Head of caudate nucleus (tissue), 42 donors: ENCODE data around the gene CCNE1.

Experiments
- DNase-seq, 42 donors: peaks; one replicate each; pipeline versions ENCODE4 v3.0.0 to v3.0.0-alpha.2; 2020 to 2021; ENCODE audit warnings: mixed read lengths in 7 of 42
- intact Hi-C: fragments of 100-400 bp; cut with DNase I; formaldehyde crosslinking; loops from one replicate; pipeline ENCODE4 v1.15.0; 2022

Gene CCNE1

DNA sequence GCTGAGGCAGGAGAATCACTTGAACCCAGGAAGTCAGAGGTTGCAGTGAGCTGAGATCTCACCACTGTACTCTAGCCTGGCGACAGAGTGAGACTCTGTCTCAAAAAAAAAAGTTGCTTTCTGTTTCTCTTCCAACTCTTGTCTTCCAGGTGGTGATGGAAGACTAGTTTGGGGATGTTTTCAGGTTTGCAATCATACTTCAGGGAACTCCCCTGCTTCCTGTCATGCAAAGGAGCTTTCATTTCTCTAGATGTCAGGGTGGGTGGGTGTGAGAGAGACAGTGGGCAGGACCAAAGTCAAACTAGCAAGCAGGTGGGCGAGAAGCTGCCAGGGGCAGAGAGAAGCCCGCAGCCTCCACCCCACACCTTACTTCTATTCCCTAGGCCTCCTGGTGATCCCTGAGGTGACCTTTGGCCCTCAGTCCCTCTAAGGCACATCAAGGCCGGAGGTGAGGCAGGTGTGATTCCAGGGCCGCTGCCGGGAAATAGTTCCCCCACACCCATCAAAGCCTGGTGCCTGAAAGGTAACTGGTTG, 25.7 kb downstream of the CCNE1 start:
- intact Hi-C loops: no loop called here

DNA sequence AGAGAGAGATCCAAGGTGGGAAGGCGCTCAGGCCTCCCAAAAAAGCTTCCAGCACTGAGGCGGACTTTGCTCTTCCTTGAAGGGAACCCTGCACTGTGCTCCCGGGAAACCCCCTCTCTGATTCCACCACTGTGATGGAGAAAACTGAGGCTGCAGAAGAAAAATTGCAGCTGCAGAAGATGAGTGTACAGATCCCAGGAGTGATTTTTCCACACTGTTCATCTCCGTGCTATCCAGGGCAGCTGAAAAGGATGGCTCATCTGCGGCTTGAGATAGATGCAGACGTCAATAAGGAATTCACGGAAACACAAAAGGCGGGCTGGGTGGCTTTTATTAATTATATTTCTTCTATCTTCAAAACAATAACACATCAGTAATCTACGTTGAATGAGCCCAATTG, 26.2 kb downstream of the CCNE1 start:
- intact Hi-C loops: no loop called here

More for the DNA sequence above, 25.7 kb downstream of the CCNE1 start:
- DNase-seq: peak in 8 of 42 donors; percentile 23 to 70 (median 37)

DNA sequence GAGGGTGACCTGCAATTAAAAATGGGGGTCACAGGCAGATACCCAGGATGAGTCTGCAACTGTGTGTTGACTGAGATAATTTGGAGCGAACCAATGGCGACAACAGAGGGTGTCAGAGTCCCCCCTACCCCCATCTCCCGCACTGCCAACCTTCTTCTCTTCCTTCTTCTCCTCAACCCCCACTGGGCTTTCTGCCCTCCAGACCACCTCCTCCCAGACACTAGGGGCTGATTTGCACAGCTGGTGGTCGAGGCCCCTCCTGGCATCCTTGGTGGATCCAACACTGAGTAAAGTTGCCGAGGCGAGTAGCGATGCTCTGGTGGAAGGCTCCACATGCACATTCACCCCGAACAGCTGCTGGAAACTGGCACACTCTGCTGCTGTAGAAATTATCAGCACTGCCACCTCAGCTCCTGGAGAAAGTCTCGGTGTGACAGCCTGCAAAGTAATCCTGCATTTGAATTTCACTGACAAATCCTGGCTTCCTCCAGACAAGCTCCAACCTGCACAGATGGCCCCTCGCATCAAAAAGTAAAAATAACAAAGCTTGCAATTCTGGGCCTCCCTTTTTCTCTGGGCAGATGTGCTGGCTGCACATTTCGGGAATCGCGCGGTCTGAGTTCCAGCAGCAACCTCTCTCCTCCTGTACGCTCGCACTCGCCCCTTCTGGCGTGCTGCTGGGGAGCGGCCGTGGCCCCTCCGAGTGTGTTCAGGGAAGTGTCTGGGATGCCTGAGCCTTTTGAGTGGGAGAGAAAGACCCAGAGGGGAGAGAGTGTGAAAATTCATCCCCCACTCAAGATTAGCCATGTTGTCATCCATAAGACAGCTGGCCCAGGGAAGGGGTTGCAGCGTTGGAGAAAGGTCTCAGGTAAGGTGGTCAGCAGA, 28.5 kb downstream of the CCNE1 start:
- DNase-seq: peak in 27 of 42 donors; percentile 17 to 72 (median 44)

More for the DNA sequence above, 26.2 kb downstream of the CCNE1 start:
- no peak for DNase-seq

DNA sequence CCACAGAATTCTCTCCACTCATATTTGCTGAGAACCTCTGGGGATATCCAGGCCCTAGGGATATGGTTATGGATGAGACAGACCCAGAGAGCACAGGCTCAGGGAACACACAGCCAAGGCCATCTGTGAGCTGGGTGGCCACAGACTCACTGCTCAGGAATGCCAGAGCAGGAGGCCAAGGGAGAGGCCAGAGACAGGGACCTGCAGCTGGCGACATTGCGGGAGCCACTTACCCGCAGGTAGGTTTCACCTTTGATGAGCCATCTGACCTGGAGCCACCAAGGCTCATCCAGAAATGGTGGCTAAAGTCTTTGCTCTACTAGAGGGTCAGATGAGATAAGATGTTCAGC, 29.4 kb downstream of the CCNE1 start:
- DNase-seq: no peak
- intact Hi-C loops: no loop called here

More for the DNA sequence above, 28.5 kb downstream of the CCNE1 start:
- intact Hi-C loops: no loop called here

DNA sequence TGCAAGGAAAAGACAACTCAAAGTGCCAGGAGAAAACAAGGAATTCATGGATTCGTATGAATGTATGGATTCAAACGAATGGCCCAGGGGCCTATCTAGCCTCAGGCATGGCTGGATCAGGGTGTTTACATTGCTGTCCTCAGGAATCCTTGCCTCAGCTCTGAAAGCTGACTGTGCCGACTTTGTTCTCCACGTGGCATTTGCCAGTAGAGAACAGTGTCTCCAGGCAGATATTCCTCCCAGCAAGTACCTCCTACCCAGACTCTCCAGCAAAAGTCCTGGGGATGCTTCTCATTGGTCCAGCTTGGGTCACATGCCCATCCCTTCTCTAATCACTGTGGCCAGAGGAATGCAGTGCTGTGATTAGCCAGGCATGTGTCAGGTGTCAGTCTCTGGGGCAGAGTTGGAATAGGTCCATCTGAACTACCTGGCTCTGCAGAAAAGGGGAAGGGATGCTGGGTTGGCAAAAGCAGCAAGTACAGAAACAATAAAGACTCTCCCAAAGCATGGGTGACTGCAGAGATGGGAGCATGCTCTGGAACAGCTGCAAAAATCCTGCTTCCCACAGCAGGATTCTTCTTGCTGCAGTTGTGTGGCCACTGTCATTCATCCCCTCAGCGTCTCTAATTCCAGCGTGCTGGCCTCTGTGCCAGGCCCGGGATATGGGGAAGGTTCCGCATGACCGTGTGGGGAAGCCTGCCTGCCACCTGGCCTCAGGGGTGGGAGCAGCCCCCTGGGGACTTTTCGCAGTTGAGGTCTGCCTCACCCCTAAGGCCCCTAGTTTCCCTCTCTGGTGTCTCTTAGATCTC, 30.0 kb downstream of the CCNE1 start:
- DNase-seq: peak in 18 of 42 donors; percentile 9 to 59 (median 41)
- intact Hi-C loops: no loop called here

DNA sequence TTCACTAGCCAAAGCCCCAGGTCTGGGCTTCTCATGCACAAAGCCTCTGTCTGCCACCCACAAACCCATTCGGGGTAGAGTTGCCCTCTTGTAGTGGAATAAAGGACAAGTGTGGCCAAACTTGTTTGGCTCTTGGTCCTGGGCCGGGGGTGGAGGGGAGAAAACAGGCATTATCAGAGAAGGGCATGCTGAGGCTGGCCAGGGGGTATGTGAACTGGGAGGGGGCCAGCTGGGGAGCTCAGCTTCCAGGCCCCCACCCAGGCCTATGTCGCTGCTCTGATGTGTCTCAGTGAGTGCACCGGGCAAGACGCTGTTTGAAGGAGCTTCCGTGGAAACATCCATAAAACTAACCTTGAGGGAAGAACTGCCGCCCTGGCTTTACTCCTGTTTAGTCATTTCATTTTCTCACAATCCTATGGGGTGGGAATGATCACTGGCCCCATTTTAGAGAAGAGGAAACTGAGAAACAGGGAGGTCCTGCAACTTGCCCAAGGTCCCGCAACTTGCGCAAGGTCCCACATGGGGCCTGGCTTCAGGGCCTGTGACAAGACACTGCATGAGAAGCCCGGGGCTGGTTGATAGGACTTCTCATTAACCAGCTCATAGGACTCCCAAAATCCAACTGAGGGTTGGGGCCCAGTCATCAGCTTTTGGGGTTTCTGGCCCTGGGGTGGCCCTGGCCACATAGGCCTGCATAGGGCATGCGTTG, 30.8 kb downstream of the CCNE1 start:
- DNase-seq: no peak
- intact Hi-C loops: no loop called here

DNA sequence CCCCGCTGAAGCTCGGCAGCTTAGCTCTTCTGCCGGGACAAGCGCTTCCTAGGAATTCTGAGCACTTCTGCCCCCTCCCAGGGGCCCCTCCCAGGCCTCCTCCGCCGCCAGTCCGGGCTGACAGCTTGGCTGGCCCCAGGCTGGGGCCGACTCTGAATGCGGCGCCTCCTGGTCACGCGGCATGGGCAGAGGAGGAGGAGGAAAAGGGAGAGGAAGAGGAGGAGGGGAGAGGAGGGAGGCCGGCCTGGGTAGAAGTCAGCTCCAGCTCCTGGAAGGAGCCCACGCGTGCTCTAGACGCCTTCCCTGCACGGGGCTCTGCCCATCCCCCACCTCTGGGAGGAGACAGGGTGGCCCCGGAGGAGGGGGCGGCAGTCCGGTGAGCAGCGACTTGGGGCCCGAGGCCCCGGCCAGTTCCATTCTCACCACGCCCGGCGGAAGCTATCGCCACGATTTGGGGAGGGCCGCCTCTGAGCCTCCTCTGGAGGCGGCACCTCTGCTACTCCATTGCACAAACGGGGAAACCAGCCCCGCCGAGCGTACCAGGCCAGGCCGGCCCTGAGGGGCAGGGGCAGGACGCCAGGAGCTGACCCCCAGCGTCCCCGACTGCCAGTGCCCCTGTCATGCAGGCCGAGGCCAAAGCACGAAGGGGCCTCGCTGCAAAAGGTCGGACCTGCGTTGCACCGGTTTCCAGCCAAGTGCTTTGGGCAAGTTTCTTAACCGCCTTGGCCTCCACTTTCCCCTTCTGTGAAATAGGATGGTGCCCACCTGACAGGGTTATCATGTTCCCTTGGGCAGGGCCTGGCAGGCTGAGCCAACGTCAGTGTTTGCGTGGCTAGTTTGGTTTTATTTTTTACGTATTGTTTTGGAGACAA, 31.6 kb downstream of the CCNE1 start:
- intact Hi-C loops: loop anchor here (2.0 kb wide), 1 partner anchor 33 kb away; the partner anchor contains the start of gene CCNE1
- DNase-seq: peak in 16 of 42 donors; percentile 12 to 52 (median 28)

DNA sequence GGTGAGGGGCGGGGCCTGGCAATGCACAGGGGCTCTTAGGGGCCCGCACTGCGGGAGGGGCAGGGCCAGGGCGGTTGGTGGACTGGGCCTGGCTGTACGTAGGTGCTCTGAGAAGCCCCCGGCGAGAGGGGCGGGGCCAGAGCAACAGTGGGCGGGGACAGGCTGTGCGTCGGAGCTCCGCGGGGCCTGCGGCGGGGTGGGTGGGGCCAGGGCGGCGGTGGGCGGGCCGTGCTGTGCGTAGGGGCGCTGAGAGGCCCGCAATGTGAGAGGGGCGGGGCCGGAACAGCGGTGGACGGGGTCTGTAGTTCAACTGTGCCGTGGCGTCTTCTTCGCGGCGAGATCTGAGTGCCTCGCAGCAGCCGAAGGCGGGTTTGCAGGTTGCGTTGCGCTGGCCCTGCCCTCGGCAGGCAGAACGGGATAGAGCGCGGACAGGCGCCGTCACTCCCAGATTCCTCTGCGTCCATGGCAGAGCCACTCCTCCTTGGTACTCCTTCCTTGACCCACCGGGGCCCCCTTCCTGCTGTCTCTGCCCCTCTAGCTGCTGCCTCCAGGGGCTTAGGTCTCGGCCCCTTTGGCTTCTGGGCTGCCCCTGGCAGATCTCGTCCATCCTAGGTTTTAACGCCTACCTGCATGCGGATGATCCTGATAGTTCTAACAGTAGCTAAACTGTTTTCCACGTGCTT, 33.2 kb downstream of the CCNE1 start:
- peak; percentile 75 to 96 (median 90) for DNase-seq

DNA sequence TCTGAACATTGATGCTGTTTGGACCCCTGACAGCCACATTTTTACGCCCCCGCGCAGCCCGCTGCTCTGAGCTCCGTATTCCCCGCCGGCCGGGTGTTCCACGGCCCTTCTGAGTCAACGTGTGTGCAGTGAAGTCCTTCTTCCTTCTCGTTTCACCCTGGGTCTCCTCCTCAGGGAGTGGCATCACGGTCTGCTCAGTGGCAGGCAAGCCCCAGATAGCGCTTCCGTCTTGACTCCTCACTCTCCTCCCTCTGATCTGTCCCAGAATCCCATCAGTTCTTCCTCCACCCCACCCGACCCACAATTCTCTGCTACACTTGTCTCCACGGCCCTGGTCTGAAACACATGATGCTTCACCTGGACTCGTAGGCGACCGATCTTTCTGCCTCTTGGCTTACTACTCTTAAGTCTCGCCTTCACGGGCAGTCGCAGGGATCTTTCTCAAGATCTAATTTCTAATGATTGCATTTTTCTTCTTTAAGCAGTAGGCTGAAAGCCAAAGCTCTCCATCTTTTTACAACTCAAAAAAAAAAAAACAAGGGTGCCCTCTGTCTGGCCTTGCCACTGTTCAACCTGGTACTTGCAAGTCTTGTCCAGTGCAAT, 33.9 kb downstream of the CCNE1 start:
- intact Hi-C loops: loop anchor here (2.0 kb wide), 1 partner anchor 35 kb away; the partner anchor contains the start of gene CCNE1
- DNase-seq: peak; percentile 15 to 85 (median 58)

More for the DNA sequence above, 33.2 kb downstream of the CCNE1 start:
- intact Hi-C loops: loop anchor here (2.0 kb wide), 1 partner anchor 34 kb away; the partner anchor contains the start of gene CCNE1

DNA sequence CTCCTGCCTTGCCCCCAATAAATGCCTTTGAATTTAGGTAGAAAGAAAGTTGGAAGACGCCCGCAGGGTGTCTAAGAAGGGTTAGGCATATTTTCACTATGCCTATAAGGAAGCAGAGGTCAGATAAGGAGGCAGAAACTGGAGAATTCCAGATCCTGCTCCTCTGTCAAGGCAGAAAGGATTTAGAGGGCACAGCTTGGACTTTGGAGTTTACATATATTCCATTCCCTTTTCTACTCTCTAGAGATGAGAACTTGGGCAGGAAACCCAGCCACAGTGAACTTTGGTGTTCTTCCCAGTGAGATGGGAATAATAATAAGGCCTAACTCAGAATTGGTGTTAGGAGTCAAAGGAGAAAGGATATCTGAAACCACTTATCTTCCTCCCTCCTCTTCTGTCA, 37.4 kb downstream of the CCNE1 start:
- intact Hi-C loops: no loop called here
- DNase-seq: no peak

DNA sequence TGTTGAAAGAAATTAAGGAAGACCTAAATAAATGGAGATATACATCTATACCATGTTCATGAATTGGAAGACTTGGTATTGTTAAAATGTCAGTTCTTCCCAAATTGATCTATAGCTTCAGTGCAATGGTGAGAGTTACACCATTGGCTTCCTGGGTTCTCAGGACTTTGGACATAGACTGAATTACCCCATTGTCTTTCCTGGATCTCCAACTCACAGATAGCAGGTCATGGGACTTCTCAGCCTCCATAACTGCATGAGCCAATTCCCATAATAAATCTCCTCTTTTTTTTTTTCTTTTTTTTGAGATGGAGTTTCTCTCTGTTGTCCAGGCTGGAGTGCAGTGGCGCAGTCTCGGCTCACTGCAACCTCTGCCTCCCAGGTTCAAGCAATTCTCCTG, 38.7 kb downstream of the CCNE1 start:
- DNase-seq: no peak
- intact Hi-C loops: no loop called here

DNA sequence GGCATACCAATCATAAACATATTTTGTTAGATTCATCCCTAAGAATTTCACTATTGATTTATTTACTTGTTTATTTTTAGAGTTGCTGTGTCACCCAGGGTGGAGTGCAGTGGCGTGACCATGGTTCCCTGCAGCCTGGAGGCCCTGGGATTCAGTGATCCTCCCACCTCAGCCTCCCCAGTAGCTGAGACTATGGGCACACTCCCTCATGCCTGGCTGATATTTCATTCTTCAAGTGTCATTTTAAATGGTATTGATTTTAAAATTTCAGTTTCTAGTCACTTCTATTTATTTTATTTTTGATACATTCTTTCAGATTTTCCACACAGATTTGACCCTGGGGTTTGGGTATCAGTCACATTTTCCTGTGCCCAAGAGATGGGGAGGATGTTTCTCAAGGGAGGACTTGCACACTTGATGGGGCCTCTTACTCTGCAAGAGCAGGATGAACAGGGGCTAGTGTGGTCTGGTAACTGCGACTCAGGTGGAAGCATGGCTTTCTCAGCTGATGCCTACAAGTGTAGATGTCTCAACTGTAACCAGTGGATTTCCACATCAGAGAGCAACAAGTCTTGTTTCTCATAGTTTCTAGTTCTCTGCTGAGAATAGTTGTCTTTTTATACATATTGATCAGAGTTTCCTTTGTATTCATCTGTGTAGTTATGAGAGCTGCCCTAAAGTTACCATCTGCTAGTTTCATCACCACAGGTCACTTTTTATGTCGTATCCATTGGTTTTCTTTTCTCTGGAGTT, 40.2 kb downstream of the CCNE1 start:
- DNase-seq: peak in 1 of 42 donors; percentile 1
- intact Hi-C loops: no loop called here

DNA sequence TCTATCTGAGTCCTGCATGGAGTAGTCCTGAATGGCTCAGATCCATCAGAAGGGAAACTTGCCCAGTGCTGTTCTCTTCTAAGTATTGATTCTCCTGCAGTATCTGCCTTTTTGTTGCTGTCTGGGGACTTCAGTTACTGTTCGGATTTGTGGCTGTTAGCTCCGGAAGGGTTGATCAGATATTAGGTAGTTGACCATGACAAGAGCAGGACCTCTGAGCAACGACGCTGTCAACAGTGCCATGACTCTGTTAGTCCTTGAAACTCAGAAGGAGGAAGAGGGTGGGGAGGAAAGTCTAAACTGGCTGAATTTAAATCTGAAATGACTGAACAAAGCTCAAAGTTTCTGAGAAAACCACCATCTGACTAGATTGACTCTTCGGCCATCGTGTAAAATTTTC, 42.2 kb downstream of the CCNE1 start:
- intact Hi-C loops: no loop called here
- DNase-seq: no peak

DNA sequence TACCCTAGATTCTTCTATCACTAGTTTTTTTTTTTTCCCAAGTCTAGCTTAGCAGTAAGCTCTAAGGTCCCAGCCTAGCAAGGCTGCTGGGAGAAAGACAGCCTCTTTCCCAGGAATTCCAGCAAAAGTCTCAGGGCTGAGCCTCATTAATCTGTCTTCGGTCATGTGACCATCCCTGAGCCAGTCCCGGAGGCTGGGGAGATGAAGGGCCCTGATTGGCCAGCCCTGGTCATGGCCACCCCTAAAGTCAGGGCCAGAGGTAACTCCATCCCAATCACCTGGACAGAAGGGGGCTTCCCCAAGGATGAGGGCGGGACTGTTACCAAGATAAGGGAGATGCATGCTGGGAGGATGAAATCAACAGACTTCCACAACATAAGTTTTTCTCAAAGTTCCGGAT, 43.3 kb downstream of the CCNE1 start:
- intact Hi-C loops: no loop called here
- DNase-seq: peak in 1 of 42 donors; percentile 12

DNA sequence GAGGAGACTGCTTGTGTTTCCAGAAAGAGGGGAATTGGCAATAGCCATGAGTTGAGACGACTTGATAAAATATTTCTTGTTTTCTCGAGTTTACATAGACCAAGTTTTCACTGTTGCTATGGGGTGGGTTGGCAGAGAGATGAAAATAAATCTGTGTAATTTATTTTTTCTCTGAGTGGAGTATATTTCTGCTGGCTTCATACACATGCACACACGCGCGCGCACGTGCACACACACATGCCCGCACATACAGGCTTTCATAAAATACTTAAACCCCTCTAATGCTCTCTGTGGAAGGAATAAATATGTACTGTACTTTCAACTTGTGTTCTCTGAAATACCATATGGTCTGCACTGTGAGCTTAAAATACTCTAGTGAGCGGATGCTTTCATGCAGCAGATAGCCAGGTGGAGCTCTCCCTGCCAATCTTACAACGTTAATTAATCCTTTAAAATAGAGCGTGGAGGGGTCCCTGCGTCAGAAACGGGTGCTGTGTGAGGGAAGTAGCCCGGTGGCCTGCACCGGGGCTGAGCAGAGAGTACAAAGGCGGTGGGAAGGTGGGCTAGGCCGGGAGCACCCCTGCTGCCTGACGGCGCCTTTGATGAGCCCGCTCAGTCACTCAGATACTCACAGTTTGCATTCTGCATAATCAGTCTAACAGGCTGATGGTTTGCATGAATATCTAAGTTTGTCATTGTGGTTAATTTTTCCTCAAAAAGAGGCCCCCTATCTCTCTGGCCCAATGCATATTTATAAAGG, 44.1 kb downstream of the CCNE1 start:
- intact Hi-C loops: no loop called here
- peak in 1 of 42 donors; percentile 6 for DNase-seq
